Effector memory CD8-positive, alpha-beta T cell (primary cell): ENCODE results near the gene RPGRIP1.
"Not testable (repeated sequence)": the region's sequence is repeated elsewhere in the genome, so short reads cannot be mapped to it uniquely, and the experiment has no call there.

Experiments
- ATAC-seq: fragments of 150-1000 bp; cut with Tn5 transposase; replicated peaks from 2 replicates; pipeline ENCODE4 v1.10.0; 2021; ENCODE audit warnings: mild to moderate bottlenecking, moderate library complexity
- DNase-seq, 3 experiments: peaks; one replicate each; pipeline ENCODE4 v3.0.0; 2021
- H3K27ac Mint-ChIP-seq, 2 donors: one replicate each; pipeline ENCODE4 v1.8.0; 2022; ENCODE audit warnings: mild to moderate bottlenecking in 2 of 2, mixed read lengths in 2 of 2, moderate library complexity in 2 of 2
- H3K27me3 Mint-ChIP-seq, 2 donors: one replicate each; pipeline ENCODE4 v1.8.0; 2022; ENCODE audit warnings: mixed read lengths in 2 of 2
- H3K36me3 Mint-ChIP-seq: one replicate; pipeline ENCODE4 v1.8.0; 2022; ENCODE audit warnings: mild to moderate bottlenecking, moderate library complexity, mixed read lengths; ENCODE audit not compliant: insufficient read depth
- H3K4me1 Mint-ChIP-seq, 2 donors: one replicate each; pipeline ENCODE4 v1.8.0; 2022; ENCODE audit warnings: low read depth in 2 of 2, mixed read lengths in 2 of 2
- H3K4me3 Mint-ChIP-seq, 2 donors: one replicate each; pipeline ENCODE4 v1.8.0; 2022; ENCODE audit warnings: mild to moderate bottlenecking in 2 of 2, mixed read lengths in 2 of 2, moderate library complexity in 2 of 2
- H3K9me3 Mint-ChIP-seq, 2 donors: one replicate each; pipeline ENCODE4 v1.8.0; 2022; ENCODE audit warnings: mixed read lengths in 2 of 2

RPGRIP1 gene

DNA sequence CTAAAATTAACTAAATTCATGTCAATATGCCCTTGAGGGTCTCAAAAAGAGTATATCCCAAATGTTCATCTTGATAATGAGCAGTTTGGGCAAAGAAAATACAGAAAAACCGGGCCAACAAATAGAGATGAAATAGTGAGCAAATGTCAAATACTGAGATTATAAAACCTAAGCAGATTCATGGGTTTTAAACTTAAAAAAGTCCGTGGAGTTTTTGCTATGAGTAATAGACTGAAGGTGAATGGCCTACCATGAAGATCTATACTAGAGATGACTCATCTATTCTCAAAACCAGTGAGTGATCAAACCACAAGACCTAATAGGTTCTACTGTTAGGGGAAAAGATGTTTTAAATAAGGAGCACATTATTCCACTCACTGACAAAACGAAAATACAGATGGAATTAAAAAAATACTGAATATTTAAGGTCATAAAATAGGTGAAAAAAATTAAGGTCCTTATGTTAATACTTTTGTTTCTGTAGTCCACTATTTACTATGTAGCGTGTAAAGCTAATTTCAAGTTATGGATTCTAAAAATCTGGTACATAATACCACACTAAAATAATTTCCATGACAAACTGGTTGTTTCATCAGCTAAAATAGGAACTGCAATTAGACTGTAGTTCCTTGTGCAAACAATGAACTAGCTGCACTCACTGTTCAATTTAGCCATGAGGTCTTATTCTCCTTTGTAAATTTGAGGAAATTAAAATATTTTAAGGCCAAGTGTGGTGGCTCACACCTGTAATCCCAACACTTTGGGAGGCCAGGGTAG is 15.7 kb upstream of the RPGRIP1 start:
- H3K36me3 Mint-ChIP-seq, result peaks cover 100% of the 10 kb centered on the region
- peaks cover 46 to 68% of the 10 kb centered on the region in 2 donors for H3K4me1 Mint-ChIP-seq
- peak overlapping the region; percentile 88 to 97 for H3K27ac Mint-ChIP-seq
- H3K27me3 Mint-ChIP-seq, result no peaks in the 10 kb centered on the region
- DNase-seq, result no peak
- H3K9me3 Mint-ChIP-seq, result no peaks in the 10 kb centered on the region
- H3K4me3 Mint-ChIP-seq, result peak overlapping the region; percentile 94
- ATAC-seq, result peak; percentile 75

DNA sequence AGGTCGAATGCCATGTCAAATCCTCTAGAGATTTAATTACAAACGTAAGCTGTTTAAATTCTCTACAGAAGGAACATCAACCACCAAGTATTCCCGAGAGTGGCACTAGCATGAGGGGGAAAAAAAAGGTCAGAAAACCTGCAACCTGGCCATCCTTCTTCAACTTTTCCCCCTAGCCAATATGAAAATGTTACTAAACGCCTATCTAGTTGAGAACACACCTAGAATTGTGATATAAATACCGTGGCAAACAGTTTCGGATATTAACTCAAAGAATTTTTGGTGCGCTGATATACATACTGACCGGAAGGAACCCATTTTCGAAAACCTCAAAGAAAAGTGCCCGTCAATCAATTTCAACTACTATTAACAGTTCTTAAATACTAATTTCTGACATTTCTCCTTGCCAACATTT is 12.4 kb upstream of the RPGRIP1 start:
- ATAC-seq (no peak), DNase-seq (no peak)
- H3K4me3 Mint-ChIP-seq, result peak overlapping the region; percentile 94
- peaks cover 39 to 54% of the 10 kb centered on the region in 2 donors for H3K4me1 Mint-ChIP-seq
- H3K36me3 Mint-ChIP-seq, result peaks cover 82% of the 10 kb centered on the region
- no peaks in the 10 kb centered on the region for H3K27me3 Mint-ChIP-seq
- H3K27ac Mint-ChIP-seq, result peak overlapping the region; percentile 97
- H3K9me3 Mint-ChIP-seq, result no peaks in the 10 kb centered on the region

DNA sequence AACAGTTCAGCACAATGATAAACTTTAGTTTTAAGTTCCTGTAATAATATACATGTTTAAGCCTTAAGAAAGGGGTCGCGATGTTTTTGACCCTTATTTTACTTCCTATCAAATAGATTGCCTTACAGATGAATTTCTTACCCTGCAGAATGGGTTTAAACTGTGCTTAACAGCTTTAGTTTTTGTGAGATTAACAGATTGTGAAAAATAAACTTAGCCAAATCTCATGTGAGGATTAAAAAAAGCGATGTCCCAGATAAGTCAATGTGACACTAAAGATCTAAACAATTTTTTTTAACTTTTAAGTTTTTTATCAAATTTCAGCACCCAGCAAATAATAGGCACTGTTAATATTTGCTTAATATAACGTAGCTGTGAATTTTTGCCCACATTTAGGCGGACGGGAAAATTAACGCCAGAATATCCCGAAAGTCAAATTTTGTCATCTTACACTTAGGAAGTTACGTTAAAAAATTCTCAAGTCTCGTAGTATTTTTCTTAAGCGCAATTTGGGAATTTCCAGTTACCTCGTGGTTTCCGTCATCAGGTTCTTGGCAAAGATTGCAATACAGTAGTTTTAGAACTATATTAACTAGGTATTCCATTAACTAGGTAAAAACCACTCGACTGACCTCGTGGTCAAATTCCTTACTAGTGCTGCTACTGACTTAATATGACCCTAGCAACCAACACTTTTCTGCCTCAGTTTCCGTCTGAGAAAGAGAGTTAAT is 11.8 kb upstream of the RPGRIP1 start:
- Mint-ChIP-seq H3K27me3 (no peaks in the 10 kb centered on the region), H3K36me3 (peaks cover 76% of the 10 kb centered on the region)

DNA sequence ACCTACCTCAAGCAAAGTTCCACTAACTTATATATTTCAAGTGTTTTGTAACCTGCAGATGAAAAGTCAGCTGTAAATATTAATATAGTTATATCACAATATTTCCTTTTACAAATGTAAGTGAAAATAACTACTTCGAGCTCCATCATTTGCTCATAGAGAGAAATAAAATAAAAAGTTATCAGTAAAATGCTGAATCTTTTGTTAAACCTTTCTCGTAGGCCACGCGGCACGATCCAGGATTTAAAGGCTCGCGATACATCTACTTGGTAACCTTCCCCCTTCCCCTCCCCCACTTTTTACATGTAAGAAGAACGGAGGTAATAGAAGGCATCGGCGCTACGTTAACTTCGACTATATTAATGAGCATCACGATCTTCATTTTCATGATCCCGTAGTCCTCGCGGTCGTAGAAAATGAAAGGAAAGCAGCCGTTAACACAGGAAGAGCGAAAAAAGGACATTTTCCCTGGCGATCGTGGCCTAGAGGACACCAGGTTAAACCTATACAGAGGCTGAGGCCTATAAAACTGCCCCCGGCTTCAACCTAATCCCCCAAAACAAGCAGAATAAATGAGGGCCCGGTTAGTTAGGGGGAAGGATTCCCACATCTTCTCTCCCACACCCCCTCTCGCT is 11.1 kb upstream of the RPGRIP1 start:
- peaks cover 69% of the 10 kb centered on the region for H3K36me3 Mint-ChIP-seq
- peak in 2 of 3 experiments; percentile 26 to 30 for DNase-seq
- no peak for ATAC-seq

More for the DNA sequence above, 11.8 kb upstream of the RPGRIP1 start:
- ATAC-seq, result no peak
- Mint-ChIP-seq H3K4me1 (peaks cover 37 to 52% of the 10 kb centered on the region in 2 donors), H3K4me3 (peak overlapping the region; percentile 94), H3K27ac (peak overlapping the region; percentile 97), H3K9me3 (no peaks in the 10 kb centered on the region)
- DNase-seq, result no peak

GRCh38 chr14:21269252-21270046 is 10.4 kb upstream of the RPGRIP1 start, which contains the start of gene HNRNPC:
Gene HNRNPC, minus strand, starts transcription at chr14:21269442. Its CDS starts 35,249 bp downstream, at chr14:21234193.
- peaks cover 62% of the 10 kb centered on the region for H3K36me3 Mint-ChIP-seq
- DNase-seq (peak; percentile 100), ATAC-seq (peak; percentile 88)
- peak within 1 kb of the TSS; percentile 94 for H3K4me3 Mint-ChIP-seq
- H3K9me3 Mint-ChIP-seq, result no peaks in the 10 kb centered on the region
- H3K27me3 Mint-ChIP-seq, result no peaks in the 10 kb centered on the region
- H3K27ac Mint-ChIP-seq, result peak within 1 kb of the TSS; percentile 97
- peaks cover 32 to 39% of the 10 kb centered on the region in 2 donors for H3K4me1 Mint-ChIP-seq

More for the DNA sequence above, 11.1 kb upstream of the RPGRIP1 start:
- H3K9me3 Mint-ChIP-seq, result no peaks in the 10 kb centered on the region
- H3K27ac Mint-ChIP-seq, result peak overlapping the region; percentile 97
- peak overlapping the region; percentile 94 for H3K4me3 Mint-ChIP-seq
- H3K4me1 Mint-ChIP-seq, result peaks cover 35 to 46% of the 10 kb centered on the region in 2 donors
- no peaks in the 10 kb centered on the region for H3K27me3 Mint-ChIP-seq

DNA sequence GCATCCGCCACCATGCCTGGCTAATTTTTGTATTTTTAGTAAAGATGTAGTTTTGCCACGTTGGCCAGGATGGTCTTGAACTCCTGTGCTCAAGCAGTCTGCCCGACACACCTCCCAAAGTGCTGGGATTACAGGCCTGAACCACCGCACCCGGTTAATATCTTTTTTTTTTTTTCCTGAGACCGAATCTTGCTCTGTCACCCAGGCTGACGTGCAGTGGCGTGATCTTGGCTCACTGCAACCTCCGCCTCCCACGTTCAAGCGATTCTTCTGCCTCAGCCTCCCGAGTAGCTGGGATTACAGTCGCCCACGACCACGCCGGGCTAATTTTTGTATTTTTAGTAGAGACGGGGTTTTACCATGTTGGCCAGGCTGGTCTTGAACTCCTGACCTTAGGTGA is 7.2 kb upstream of the RPGRIP1 start:
- H3K27ac Mint-ChIP-seq, H3K4me1 Mint-ChIP-seq, H3K27me3 Mint-ChIP-seq, H3K4me3 Mint-ChIP-seq, DNase-seq, H3K9me3 Mint-ChIP-seq, ATAC-seq: not testable (repeated sequence)
- H3K36me3 Mint-ChIP-seq, result peaks cover 30% of the 10 kb centered on the region

DNA sequence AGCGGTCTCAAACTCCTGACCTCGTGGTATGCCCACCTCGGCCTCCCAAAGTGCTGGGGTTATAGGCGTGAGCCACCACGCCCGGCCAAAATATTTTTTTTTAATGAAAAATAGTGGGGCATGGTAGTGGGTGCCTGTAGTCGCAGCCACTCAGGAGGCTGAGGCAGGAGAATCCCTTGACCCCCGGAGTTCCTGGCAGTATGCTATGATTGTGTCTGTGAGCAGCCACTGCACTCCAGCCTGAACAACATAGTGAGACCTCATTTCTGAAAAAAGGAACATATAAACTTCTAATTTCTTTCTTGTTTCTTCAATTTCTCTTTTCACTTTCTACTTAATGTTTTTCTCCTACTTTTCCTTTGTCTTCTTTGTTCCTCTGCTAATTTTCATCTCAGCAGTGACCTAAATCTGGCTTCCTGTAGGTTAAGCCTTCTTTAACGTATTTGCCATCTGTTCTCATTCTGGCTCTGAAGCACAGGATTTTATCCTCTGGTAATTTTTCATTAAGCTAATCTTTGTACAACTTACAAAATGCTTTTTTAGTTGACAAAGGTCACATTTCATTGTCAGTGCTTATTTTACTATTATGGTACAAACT is 4.5 kb upstream of the RPGRIP1 start:
- H3K27ac Mint-ChIP-seq, result peak overlapping the region in 1 of 2 donors; percentile 15
- H3K4me3 Mint-ChIP-seq, result peak overlapping the region in 1 of 2 donors; percentile 0
- no peaks in the 10 kb centered on the region for H3K9me3 Mint-ChIP-seq

GRCh38 chr14:21278632-21279031 is 1.3 kb upstream of the RPGRIP1 start:
- DNase-seq, result no peak
- Mint-ChIP-seq H3K9me3 (no peaks in the 10 kb centered on the region), H3K4me3 (no peak overlapping the region), H3K27me3 (peaks cover 0 to 5% of the 10 kb centered on the region in 2 donors), H3K27ac (no peak overlapping the region), H3K36me3 (no peaks in the 10 kb centered on the region), H3K4me1 (no peaks in the 10 kb centered on the region)
- no peak for ATAC-seq

More for the DNA sequence above, 4.5 kb upstream of the RPGRIP1 start:
- no peaks in the 10 kb centered on the region for H3K27me3 Mint-ChIP-seq
- H3K4me1 Mint-ChIP-seq, result no peaks in the 10 kb centered on the region
- peaks cover 5% of the 10 kb centered on the region for H3K36me3 Mint-ChIP-seq
- DNase-seq (no peak), ATAC-seq (peak; percentile 29)

GRCh38 chr14:21281917-21282316 is 2.0 kb downstream of the RPGRIP1 start:
- ATAC-seq, H3K4me3 Mint-ChIP-seq, H3K27me3 Mint-ChIP-seq, H3K4me1 Mint-ChIP-seq, H3K27ac Mint-ChIP-seq, H3K9me3 Mint-ChIP-seq, DNase-seq, H3K36me3 Mint-ChIP-seq: not testable (repeated sequence)

DNA sequence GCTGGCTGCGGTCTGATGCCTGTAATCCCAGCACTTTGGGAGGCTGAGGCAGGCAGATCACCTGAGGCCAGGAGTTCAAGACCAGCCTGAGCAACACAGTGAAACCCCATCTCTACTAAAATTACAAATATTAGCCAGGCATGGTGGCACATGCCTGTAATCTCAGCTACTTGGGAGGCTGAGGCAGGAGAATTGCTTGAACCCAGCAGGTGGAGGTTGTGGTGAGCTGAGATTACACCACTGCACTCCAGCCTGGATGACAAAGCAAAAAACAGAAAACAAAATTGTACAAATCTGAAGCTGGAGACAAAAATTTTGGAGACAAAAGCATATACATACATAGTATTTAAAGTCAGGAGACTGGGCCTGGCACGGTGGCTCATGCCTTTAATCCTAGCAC is 6.6 kb downstream of the RPGRIP1 start:
- not testable (repeated sequence) for H3K36me3 Mint-ChIP-seq, DNase-seq, H3K27me3 Mint-ChIP-seq, H3K9me3 Mint-ChIP-seq, H3K4me1 Mint-ChIP-seq, H3K27ac Mint-ChIP-seq, ATAC-seq, H3K4me3 Mint-ChIP-seq

DNA sequence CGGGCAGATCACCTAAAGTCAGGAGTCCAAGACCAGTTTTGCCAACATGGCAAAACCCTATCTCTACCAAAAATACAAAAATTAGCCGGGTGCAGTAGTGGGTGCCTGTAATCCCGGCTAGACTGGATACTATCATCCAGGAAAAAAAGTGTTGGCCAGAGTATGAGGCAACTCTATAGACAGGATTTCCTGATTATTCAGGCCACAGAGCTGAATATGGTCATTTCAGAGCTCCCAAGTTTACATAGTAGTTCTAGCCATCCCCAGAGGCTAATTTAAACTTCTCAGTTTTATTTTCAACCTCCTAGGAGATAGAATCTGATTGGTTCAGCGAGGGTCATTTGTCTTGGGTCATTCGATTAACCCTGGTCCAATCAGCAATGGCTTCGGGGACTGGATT is 7.3 kb downstream of the RPGRIP1 start:
- Mint-ChIP-seq H3K4me1 (no peaks in the 10 kb centered on the region), H3K4me3 (no peak overlapping the region), H3K27me3 (peaks cover 5 to 7% of the 10 kb centered on the region in 2 donors), H3K27ac (no peak overlapping the region), H3K36me3 (peaks cover 3% of the 10 kb centered on the region), H3K9me3 (no peaks in the 10 kb centered on the region)
- DNase-seq (no peak), ATAC-seq (no peak)

DNA sequence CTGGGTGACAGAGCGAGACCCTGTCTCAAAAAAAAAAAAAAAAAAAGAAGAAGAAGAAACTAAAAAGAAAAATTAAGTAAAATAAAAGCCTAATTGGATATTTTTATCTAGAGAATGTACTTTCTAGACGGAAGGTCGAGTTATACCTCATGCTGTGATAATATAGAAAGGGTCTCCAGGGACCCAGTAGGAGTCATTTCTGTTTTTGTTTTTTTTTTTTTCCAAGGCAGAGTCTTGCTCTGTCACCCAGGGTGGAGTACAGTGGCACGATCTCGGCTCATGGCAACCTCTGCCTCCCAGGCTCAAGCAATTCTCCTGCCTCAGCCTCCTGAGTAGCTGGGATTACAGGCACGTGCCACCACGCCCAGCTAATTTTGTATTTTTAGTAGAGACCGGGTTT is 14.1 kb downstream of the RPGRIP1 start:
- DNase-seq, H3K27ac Mint-ChIP-seq, H3K4me3 Mint-ChIP-seq, H3K9me3 Mint-ChIP-seq, ATAC-seq, H3K36me3 Mint-ChIP-seq, H3K4me1 Mint-ChIP-seq: not testable (repeated sequence)
- H3K27me3 Mint-ChIP-seq, result peaks cover 0 to 12% of the 10 kb centered on the region in 2 donors
